SK-N-SH (cell line): Measurements from ENCODE around the gene PEX14. TPM values are rescaled to one million over a fixed set of nuclear protein-coding genes. Genes with fewer than 3 reads are reported as not detected.

Experiments
- CTCF ChIA-PET: fragments of 300-600, 350-600 bp; formaldehyde crosslinking; extraction: SDS; loops from one replicate; lab custom pipeline; 2021; lab: Yijun Ruan, JAX
- POLR2A ChIA-PET: fragments of 350-600 bp; sonication (Branson Sonifier 250); formaldehyde crosslinking; extraction: SDS; loops from one replicate; lab custom pipeline; 2020; ENCODE audit warnings: antibody characterized with exemption, inconsistent platforms; lab: Yijun Ruan, JAX
- DNase-seq: peaks from one replicate; pipeline ENCODE4 v3.0.0; 2012
- H2AFZ ChIP-seq: fragments of 200-600 bp; sonication (generic); 2 replicates; pipeline ENCODE4 v1.8.1; 2016; ENCODE audit warnings: antibody characterized with exemption, mild to moderate bottlenecking, low read depth
- H3F3A ChIP-seq: fragments of 200-600 bp; sonication (generic); replicated peaks from 2 replicates; pipeline ENCODE3; 2016; ENCODE audit warnings: antibody characterized with exemption, mild to moderate bottlenecking; ENCODE audit not compliant: insufficient read depth
- H3K27ac ChIP-seq, 2 experiments: fragments of 200-500 bp in 1 of 2; fragments of 200-600 bp in 1 of 2; sonication (Bioruptor generic) in 1 of 2; sonication (generic), shearing (Covaris generic) in 1 of 2; 2 replicates each; pipeline versions ENCODE4 v1.5.1 to v1.6.1; 2014 to 2016; ENCODE audit warnings: low read depth in 2 of 2, inconsistent platforms in 1 of 2, low read length in 1 of 2, mild to moderate bottlenecking in 1 of 2, mixed read lengths in 1 of 2
- H3K27me3 ChIP-seq: fragments of 200-600 bp; sonication (generic), shearing (Covaris generic); 2 replicates; pipeline ENCODE4 v1.6.1; 2016; ENCODE audit warnings: mixed run types; ENCODE audit not compliant: insufficient read depth
- H3K36me3 ChIP-seq, 2 experiments: fragments of 200-500 bp in 1 of 2; fragments of 200-600 bp in 1 of 2; sonication (Bioruptor generic) in 1 of 2; sonication (generic) in 1 of 2; replicated peaks in 1 of 2; 2 replicates each; pipeline versions ENCODE3 to v1.5.1; 2014 to 2016; ENCODE audit warnings: low read length in 1 of 2, mild to moderate bottlenecking in 1 of 2; ENCODE audit not compliant: insufficient read depth in 2 of 2, control insufficient read depth in 1 of 2
- H3K4me1 ChIP-seq, 2 experiments: fragments of 200-500 bp in 1 of 2; fragments of 200-600 bp in 1 of 2; sonication (Bioruptor generic) in 1 of 2; sonication (generic), shearing (Covaris generic) in 1 of 2; 2 replicates each; pipeline versions ENCODE4 v1.5.1 to v1.6.1; 2014 to 2016; ENCODE audit warnings: low read depth in 1 of 2, low read length in 1 of 2, mixed run types in 1 of 2; ENCODE audit not compliant: insufficient read depth in 2 of 2, control insufficient read depth in 1 of 2
- H3K4me2 ChIP-seq: fragments of 200-600 bp; sonication (generic), shearing (Covaris generic); 2 replicates; pipeline ENCODE4 v1.6.1; 2017; ENCODE audit warnings: mixed run types
- H3K4me3 ChIP-seq, 2 experiments: fragments of 200-500 bp in 1 of 2; fragments of 200-600 bp in 1 of 2; sonication (Bioruptor generic) in 1 of 2; sonication (generic), shearing (Covaris generic) in 1 of 2; 2 replicates each; pipeline versions ENCODE4 v1.5.1 to v1.8.1; 2014 to 2016; ENCODE audit warnings: low read depth in 2 of 2, inconsistent platforms in 1 of 2, low read length in 1 of 2, mild to moderate bottlenecking in 1 of 2, mixed read lengths in 1 of 2, moderate library complexity in 1 of 2
- H3K79me2 ChIP-seq: fragments of 200-600 bp; sonication (generic); 2 replicates; pipeline ENCODE4 v1.8.1; 2017; ENCODE audit warnings: mild to moderate bottlenecking; ENCODE audit not compliant: insufficient read depth
- H3K9ac ChIP-seq: fragments of 200-600 bp; sonication (generic); 2 replicates; pipeline ENCODE4 v1.6.1; 2017; ENCODE audit warnings: mixed run types
- H3K9me2 ChIP-seq: fragments of 200-600 bp; sonication (generic); 2 replicates; pipeline ENCODE4 v1.6.1; 2017; ENCODE audit warnings: mixed run types
- H3K9me3 ChIP-seq: fragments of 200-600 bp; sonication (generic); 2 replicates; pipeline ENCODE4 v1.6.1; 2017; ENCODE audit warnings: mixed run types, mild to moderate bottlenecking, moderate library complexity
- H4K20me1 ChIP-seq: fragments of 200-600 bp; sonication (generic); 2 replicates; pipeline ENCODE4 v1.6.1; 2017; ENCODE audit warnings: mild to moderate bottlenecking, mixed run types; ENCODE audit not compliant: insufficient read depth
- CHD2 ChIP-seq: fragments of 150-350 bp; IDR thresholded peaks from 2 replicates; pipeline ENCODE4 v1.6.1; 2018; ENCODE audit warnings: low read length; ENCODE audit not compliant: partially characterized antibody
- CTCF ChIP-seq: fragments of 200-600 bp; sonication (generic); IDR thresholded peaks from 2 replicates; pipeline ENCODE4 v1.6.1; 2017; ENCODE audit warnings: antibody characterized with exemption, mild to moderate bottlenecking, moderate library complexity
- EP300 ChIP-seq, 2 experiments: IDR thresholded peaks; 2 replicates each; pipeline versions ENCODE4 v1.4.0 to v1.6.1; 2012; ENCODE audit warnings: borderline replicate concordance in 1 of 2, low read depth in 1 of 2, low read length in 1 of 2
- JUND ChIP-seq: IDR thresholded peaks from 2 replicates; pipeline ENCODE4 v1.4.0; 2012
- RCOR1 ChIP-seq: fragments of 150-350 bp; IDR thresholded peaks from 2 replicates; pipeline ENCODE4 v1.6.1; 2017; ENCODE audit warnings: antibody characterized with exemption, low read length
- RFX5 ChIP-seq: IDR thresholded peaks from 2 replicates; pipeline ENCODE4 v1.6.1; 2012; ENCODE audit warnings: mild to moderate bottlenecking, improper control_type of control experiment, low read length
- TCF12 ChIP-seq: IDR thresholded peaks from 2 replicates; pipeline ENCODE4 v1.4.0; 2012
- TEAD4 ChIP-seq: IDR thresholded peaks from 2 replicates; pipeline ENCODE4 v1.4.0; 2012; ENCODE audit warnings: mild to moderate bottlenecking, borderline replicate concordance; ENCODE audit not compliant: insufficient read depth
- USF2 ChIP-seq: fragments of 150-350 bp; IDR thresholded peaks from 2 replicates; pipeline ENCODE4 v1.6.1; 2017; ENCODE audit warnings: antibody characterized with exemption, low read length, low read depth, borderline replicate concordance
- ZBTB33 ChIP-seq: IDR thresholded peaks from 2 replicates; pipeline ENCODE4 v1.4.0; 2012; ENCODE audit warnings: low read depth, borderline replicate concordance
- WGBS: methylation state at CpG from one replicate; pipeline ENCODE4 v1.1.6; 2017; ENCODE audit warnings: low lambda C conversion rate; 5-methylcytosine and 5-hydroxymethylcytosine counted together
- polyA plus RNA-seq, 3 experiments: library from polyadenylated mRNA; depleted of rRNA; stranded (reverse); fragments of >200 nt; gene quantifications; 2 replicates each; pipeline ENCODE4 v1.2.3, GENCODE V29; 2012
- TF ChIP-seq, protein P1 (sequence below): IDR thresholded peaks from 2 replicates; pipeline ENCODE4 v1.6.1; 2012; ENCODE audit warnings: mild to moderate bottlenecking, low read depth, low read length, moderate library complexity

PEX14 gene
- polyA plus RNA-seq, 1 of the 3 experiments (the other 2 are of a cell fraction): 36.2 TPM

DNA sequence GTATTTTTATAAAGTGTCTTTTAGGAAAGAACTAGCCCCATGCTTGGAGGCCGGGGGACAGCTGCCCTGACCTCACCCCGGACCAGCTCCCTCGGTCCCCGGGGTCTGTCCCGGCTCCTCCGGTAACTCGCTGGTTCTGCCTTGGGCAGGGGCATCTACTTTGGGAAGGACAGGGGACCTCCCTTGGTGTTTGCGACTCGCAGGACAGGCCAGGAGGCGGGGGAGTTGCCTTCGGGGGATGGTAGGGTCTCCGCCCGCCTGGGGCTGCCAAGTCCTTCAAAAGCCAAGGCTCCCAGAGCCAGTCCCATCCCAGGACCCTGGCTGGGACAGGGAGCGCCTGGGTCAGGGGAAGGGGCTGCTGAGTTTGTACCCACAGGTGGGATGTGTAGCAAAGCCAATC is 157.9 kb downstream of the PEX14 start:
- Histone ChIP-seq H4K20me1 (no peaks in the 10 kb centered on the region), H3K27ac (no peak overlapping the region), H3K4me1 (peaks cover 5 to 29% of the 10 kb centered on the region in 2 experiments; a peak in 2 of 4 replicates), H3K9me2 (no peaks in the 10 kb centered on the region), H3K4me2 (no peak overlapping the region), H3K27me3 (no peaks in the 10 kb centered on the region), H3K9ac (no peak overlapping the region), H3K4me3 (no peak overlapping the region), H3K36me3 (peaks cover 0 to 5% of the 10 kb centered on the region in 2 experiments), H3F3A (peaks cover under 1% of the 10 kb centered on the region), H2AFZ (no peak overlapping the region), H3K79me2 (no peaks in the 10 kb centered on the region), H3K9me3 (no peaks in the 10 kb centered on the region)
- DNase-seq: no peak
- ChIA-PET CTCF (interaction anchor here (1.5 kb wide), 2 partner anchors 12 to 20 kb away, joined by 3 read pairs; no protein-coding TSS in a partner anchor), POLR2A (no interaction called here)
- whole genome bisulfite sequencing: 97% methylated on average over 5 of the region's 14 CpGs
- TF ChIP-seq ZBTB33 (no peak), TCF12 (no peak), USF2 (no peak), RCOR1 (no peak), EP300 (IDR thresholded peaks at IDR 0.05; ENCODE audit: borderline replicate concordance in 1 of 2, low read depth in 1 of 2, low read length in 1 of 2) (no peak), JUND (no peak)

DNA sequence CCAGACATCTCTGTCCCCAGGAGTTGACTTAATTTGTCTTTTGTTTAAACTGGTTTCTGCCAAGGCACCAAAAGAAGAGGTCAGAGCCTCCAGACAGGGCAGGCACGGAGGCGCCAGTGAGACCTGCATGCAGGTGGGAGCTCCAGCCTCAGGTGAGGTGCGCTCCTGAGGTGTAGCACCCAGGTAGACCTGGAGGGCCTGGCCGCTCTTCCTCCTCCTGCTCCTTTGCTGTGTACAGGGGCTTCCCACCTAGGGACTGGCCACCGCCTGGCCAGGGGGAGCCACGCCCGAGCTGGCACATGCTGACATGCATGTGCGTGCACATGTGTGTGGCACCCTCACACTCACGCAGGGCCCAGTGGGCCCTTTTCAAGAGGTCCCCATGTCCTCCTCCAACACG is 158.7 kb downstream of the PEX14 start:
- Histone ChIP-seq H3K4me1 (peaks cover 5 to 29% of the 10 kb centered on the region in 2 experiments; a peak in 2 of 4 replicates), H3K27me3 (no peaks in the 10 kb centered on the region), H3K9me3 (no peaks in the 10 kb centered on the region), H3K79me2 (no peaks in the 10 kb centered on the region), H3K9me2 (no peaks in the 10 kb centered on the region), H3K36me3 (peaks cover 0 to 5% of the 10 kb centered on the region in 2 experiments), H2AFZ (no peak overlapping the region), H3K4me2 (no peak overlapping the region), H3K4me3 (no peak overlapping the region), H4K20me1 (no peaks in the 10 kb centered on the region), H3F3A (peaks cover 3% of the 10 kb centered on the region), H3K9ac (no peak overlapping the region), H3K27ac (no peak overlapping the region)
- 99% methylated on average over 6 of the region's 10 CpGs for WGBS
- POLR2A ChIA-PET: no interaction called here
- CTCF ChIA-PET: interaction anchor here (1.2 kb wide), 1 partner anchor 126 kb away, joined by 5 read pairs; no protein-coding TSS in a partner anchor
- TF ChIP-seq EP300 (IDR thresholded peaks at IDR 0.05; ENCODE audit: borderline replicate concordance in 1 of 2, low read depth in 1 of 2, low read length in 1 of 2): no peak
- TF ChIP-seq CTCF: no peak
- no peak for TF ChIP-seq CHD2
- TF ChIP-seq ZBTB33: no peak
- TF ChIP-seq RFX5: no peak
- TF ChIP-seq, protein P1, sequence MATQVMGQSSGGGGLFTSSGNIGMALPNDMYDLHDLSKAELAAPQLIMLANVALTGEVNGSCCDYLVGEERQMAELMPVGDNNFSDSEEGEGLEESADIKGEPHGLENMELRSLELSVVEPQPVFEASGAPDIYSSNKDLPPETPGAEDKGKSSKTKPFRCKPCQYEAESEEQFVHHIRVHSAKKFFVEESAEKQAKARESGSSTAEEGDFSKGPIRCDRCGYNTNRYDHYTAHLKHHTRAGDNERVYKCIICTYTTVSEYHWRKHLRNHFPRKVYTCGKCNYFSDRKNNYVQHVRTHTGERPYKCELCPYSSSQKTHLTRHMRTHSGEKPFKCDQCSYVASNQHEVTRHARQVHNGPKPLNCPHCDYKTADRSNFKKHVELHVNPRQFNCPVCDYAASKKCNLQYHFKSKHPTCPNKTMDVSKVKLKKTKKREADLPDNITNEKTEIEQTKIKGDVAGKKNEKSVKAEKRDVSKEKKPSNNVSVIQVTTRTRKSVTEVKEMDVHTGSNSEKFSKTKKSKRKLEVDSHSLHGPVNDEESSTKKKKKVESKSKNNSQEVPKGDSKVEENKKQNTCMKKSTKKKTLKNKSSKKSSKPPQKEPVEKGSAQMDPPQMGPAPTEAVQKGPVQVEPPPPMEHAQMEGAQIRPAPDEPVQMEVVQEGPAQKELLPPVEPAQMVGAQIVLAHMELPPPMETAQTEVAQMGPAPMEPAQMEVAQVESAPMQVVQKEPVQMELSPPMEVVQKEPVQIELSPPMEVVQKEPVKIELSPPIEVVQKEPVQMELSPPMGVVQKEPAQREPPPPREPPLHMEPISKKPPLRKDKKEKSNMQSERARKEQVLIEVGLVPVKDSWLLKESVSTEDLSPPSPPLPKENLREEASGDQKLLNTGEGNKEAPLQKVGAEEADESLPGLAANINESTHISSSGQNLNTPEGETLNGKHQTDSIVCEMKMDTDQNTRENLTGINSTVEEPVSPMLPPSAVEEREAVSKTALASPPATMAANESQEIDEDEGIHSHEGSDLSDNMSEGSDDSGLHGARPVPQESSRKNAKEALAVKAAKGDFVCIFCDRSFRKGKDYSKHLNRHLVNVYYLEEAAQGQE: no peak
- no peak for TF ChIP-seq TEAD4
- DNase-seq: no peak
